Measurements from ENCODE around the gene ZGRF1.

DNA sequence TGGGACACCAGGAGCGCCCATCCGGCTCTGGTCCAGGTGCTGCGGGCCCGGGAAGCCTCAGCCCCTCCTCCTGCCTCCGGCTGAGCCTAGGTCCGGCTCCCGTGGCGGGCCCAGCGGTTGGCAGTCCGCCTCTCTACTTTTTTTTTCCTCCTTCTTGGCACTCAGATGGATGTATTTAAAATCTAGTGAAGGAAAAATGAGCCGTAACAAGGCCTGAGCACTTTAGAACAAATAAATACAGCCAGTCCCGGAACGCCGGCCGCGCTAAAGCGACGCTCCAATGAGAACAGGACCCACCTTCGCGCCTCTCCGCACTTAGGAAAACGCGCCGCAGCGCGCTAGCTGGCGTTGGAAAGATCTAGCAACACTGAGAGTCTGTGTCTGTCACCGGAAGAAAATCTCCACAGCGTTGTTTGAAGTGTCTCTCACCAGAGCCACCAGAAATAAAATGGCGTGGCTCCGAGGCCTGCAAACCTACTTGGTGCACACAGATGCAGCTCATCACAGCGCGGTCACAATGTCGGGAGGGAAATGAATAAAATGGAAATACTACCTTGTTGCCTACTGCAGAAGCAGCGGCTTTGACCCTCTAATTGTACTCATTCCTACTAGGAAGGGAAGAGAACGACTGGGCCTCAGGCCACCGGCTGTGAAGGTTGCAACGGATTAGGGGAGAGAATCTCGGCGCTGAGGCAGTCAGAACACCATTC lies 125.5 kb downstream of the ZGRF1 start:
- TF ChIP-seq ZNF2 (tag by site-specific recombination; IDR thresholded peaks at IDR 0.05) = no peak
- no peak for TF ChIP-seq CTCF (tag by site-specific recombination; IDR thresholded peaks at IDR 0.05)
- TF ChIP-seq ZNF248 (tag by site-specific recombination; IDR thresholded peaks at IDR 0.05) = no peak

Measured in HEK293 (cell line).